Astrocyte (in vitro differentiated cells and primary cell): ENCODE measurements around the gene AGAP5.
"Not testable (repeated sequence)": the region's sequence is repeated elsewhere in the genome, so short reads cannot be mapped to it uniquely, and the experiment has no call there.

ENCODE experiments used
- CTCF ChIP-seq: IDR thresholded peaks from 2 replicates; pipeline ENCODE4 v1.5.1; 2011; ENCODE audit warnings: low read depth, mild to moderate bottlenecking, inconsistent platforms, low read length, moderate library complexity; ENCODE audit not compliant: insufficient read depth
- EZH2 ChIP-seq: IDR thresholded peaks from 2 replicates; pipeline ENCODE4 v1.6.1; 2012; ENCODE audit warnings: mild to moderate bottlenecking, low read length, inconsistent platforms; ENCODE audit not compliant: insufficient read depth

- TF ChIP-seq EZH2, CTCF: not testable (repeated sequence)
Observed at GRCh38 chr10:73690755-73691154, 7.2 kb downstream of the AGAP5 start.
